Measurements from ENCODE around the gene TSHZ2. TPM values are rescaled to one million over a fixed set of nuclear protein-coding genes. Genes with fewer than 3 reads are reported as not detected.

TSHZ2 gene
- total RNA-seq, 1 experiment from 2014 or later: 0.07 TPM

GRCh38 chr20:53163486-53163885, 191.3 kb downstream of the TSHZ2 start (continued):
- TF ChIP-seq ZNF274 (IDR thresholded peaks at IDR 0.05; ENCODE audit: low read depth, low read length): no peak

- no peaks in the 10 kb centered on the region for H3K9me2 ChIP-seq (ENCODE audit: insufficient read depth)
- no peak for TF ChIP-seq TCF7L2 (IDR thresholded peaks at IDR 0.05; ENCODE audit: borderline replicate concordance, extremely low read depth, insufficient read depth, insufficient read length)
- TF ChIP-seq POLR2AphosphoS5 (IDR thresholded peaks at IDR 0.05; ENCODE audit: low read depth, low read length): no peak
- no peak for TF ChIP-seq ATF3 (IDR thresholded peaks at IDR 0.05)
- no peak for TF ChIP-seq ZNF274 (IDR thresholded peaks at IDR 0.05; ENCODE audit: low read depth, low read length)
- no peak for TF ChIP-seq CTCF (IDR thresholded peaks at IDR 0.05 in 2 of 3, conservative IDR thresholded peaks at IDR 0.05 in 1 of 3; ENCODE audit: borderline replicate concordance in 1 of 3, insufficient read depth in 1 of 3, low read depth in 2 of 3, low read length in 2 of 3)
- TF ChIP-seq EGR1 (IDR thresholded peaks at IDR 0.05; ENCODE audit: low read depth): no peak
- TF ChIP-seq SRF (IDR thresholded peaks at IDR 0.05; ENCODE audit: low read depth): no peak
- no peak for TF ChIP-seq EZH2 (IDR thresholded peaks at IDR 0.05)
- TF ChIP-seq CBX3 (IDR thresholded peaks at IDR 0.05; ENCODE audit: low read depth): no peak
- CTCF ChIA-PET: no interaction called here
- peaks cover 7% of the 10 kb centered on the region for H3K27me3 ChIP-seq (ENCODE audit: insufficient read depth, low read length)
- intact Hi-C loops (cut with micrococcal nuclease): no loop called here
- H3K9me3 ChIP-seq (ENCODE audit: control insufficient read depth in 1 of 2, insufficient read depth in 1 of 2, low read depth in 1 of 2, low read length in 2 of 2): no peaks in the 10 kb centered on the region
- no peaks in the 10 kb centered on the region for H4K20me1 ChIP-seq (ENCODE audit: insufficient read depth)
- peaks cover 6 to 11% of the 10 kb centered on the region in 2 experiments; a peak in 3 of 4 replicates for H3K4me1 ChIP-seq (ENCODE audit: control insufficient read depth in 1 of 2, insufficient read depth in 2 of 2, low read length in 2 of 2)
- no peak overlapping the region for H2AFZ ChIP-seq (ENCODE audit: low read depth, low read length, poor library complexity, severe bottlenecking)
- DNase-seq (ENCODE audit: low read depth, low spot score) (no peak), ATAC-seq (no peak)
- no peaks in the 10 kb centered on the region for H3K36me3 ChIP-seq (ENCODE audit: control insufficient read depth in 1 of 2, insufficient read depth in 2 of 2, low read length in 2 of 2)
- POLR2A ChIA-PET: no interaction called here
- H3K27ac ChIP-seq (ENCODE audit: low read depth, low read length): no peak overlapping the region
- no peak overlapping the region for H3K4me2 ChIP-seq (ENCODE audit: low read length)
- no TSS peak for BruUV-seq (replicated peaks)
- H3K79me2 ChIP-seq (ENCODE audit: insufficient read depth, low read length): no peaks in the 10 kb centered on the region
- no peak overlapping the region for H3K9ac ChIP-seq (ENCODE audit: low read length)
- no peak overlapping the region for H3K4me3 ChIP-seq (replicated peaks in 1 of 2; ENCODE audit: low read depth in 1 of 2, low read length in 2 of 2)
- RAD21 ChIA-PET (ENCODE audit: low non-redundant PET in 1 of 2, low total read pairs in 2 of 2, uncharacterized antibody in 2 of 2, unreplicated experiment in 2 of 2): no interaction called here
Observed at GRCh38 chr20:53164072-53164471, 191.9 kb downstream of the TSHZ2 start.

Measured in HCT116 (cell line).